ENCODE measurements around the gene TMEM106C. TPM values are rescaled to one million over a fixed set of nuclear protein-coding genes. Genes with fewer than 3 reads are reported as not detected.

The TMEM106C gene
- total RNA-seq, 1 donor from 2014 or later = 30.0 TPM

DNA sequence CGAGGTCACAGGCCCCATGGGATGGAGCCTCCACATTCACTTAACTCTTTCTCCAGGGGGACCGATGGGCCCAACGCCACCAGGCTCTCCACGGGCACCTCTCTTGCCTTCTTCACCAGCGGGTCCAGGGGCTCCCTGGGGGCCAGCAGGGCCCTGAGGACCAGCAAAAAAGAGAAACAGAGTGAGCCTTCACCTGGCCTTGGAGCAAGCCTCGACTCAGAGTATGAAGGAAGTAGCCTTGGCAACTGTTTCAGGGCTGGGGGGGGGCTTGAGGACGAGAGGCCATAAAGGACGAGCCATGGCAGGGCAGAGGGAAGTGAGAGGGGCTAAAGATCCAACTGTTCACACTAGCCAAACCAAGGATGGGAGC lies 22.9 kb downstream of the TMEM106C start:
- Histone ChIP-seq H2AFZ (ENCODE audit: low read depth, low read length) (no peak overlapping the region), H3K36me3 (ENCODE audit: insufficient read depth, low read length) (no peaks in the 10 kb centered on the region), H3K27ac (ENCODE audit: low read depth, low read length) (no peak overlapping the region), H3K27me3 (ENCODE audit: insufficient read depth, low read length) (no peaks in the 10 kb centered on the region), H3K79me2 (ENCODE audit: insufficient read depth, low read length) (no peaks in the 10 kb centered on the region), H3K9ac (ENCODE audit: low read length) (no peak overlapping the region), H3K4me3 (ENCODE audit: insufficient read depth, low read depth, low read length) (no peak overlapping the region), H4K20me1 (ENCODE audit: insufficient read depth, low read length) (no peaks in the 10 kb centered on the region), H3K4me1 (ENCODE audit: insufficient read depth, low read length) (no peaks in the 10 kb centered on the region), H3K9me3 (ENCODE audit: insufficient read depth, low read depth, low read length) (no peaks in the 10 kb centered on the region), H3K4me2 (ENCODE audit: low read length) (no peak overlapping the region)
- no peak for DNase-seq (ENCODE audit: low read depth)
- no peak for FAIRE-seq
- H3K4me3 Mint-ChIP-seq (ENCODE audit: unreplicated experiment) = no peak overlapping the region
- H3K36me3 Mint-ChIP-seq (ENCODE audit: low read depth, unreplicated experiment) = peaks cover 4% of the 10 kb centered on the region
- peaks cover 16% of the 10 kb centered on the region for H3K27me3 Mint-ChIP-seq (ENCODE audit: low read depth, unreplicated experiment)
- H3K9me3 Mint-ChIP-seq (ENCODE audit: unreplicated experiment) = no peaks in the 10 kb centered on the region
- peaks cover 13% of the 10 kb centered on the region for H3K4me1 Mint-ChIP-seq (ENCODE audit: low read depth, unreplicated experiment)
- H3K27ac Mint-ChIP-seq (ENCODE audit: unreplicated experiment) = no peak overlapping the region
- TF ChIP-seq EZH2 (IDR thresholded peaks at IDR 0.05; ENCODE audit: insufficient read depth, low read length) = no peak
- TF ChIP-seq, protein P1, sequence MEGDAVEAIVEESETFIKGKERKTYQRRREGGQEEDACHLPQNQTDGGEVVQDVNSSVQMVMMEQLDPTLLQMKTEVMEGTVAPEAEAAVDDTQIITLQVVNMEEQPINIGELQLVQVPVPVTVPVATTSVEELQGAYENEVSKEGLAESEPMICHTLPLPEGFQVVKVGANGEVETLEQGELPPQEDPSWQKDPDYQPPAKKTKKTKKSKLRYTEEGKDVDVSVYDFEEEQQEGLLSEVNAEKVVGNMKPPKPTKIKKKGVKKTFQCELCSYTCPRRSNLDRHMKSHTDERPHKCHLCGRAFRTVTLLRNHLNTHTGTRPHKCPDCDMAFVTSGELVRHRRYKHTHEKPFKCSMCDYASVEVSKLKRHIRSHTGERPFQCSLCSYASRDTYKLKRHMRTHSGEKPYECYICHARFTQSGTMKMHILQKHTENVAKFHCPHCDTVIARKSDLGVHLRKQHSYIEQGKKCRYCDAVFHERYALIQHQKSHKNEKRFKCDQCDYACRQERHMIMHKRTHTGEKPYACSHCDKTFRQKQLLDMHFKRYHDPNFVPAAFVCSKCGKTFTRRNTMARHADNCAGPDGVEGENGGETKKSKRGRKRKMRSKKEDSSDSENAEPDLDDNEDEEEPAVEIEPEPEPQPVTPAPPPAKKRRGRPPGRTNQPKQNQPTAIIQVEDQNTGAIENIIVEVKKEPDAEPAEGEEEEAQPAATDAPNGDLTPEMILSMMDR (IDR thresholded peaks at IDR 0.05; ENCODE audit: insufficient read depth, low read depth, low read length) = no peak

DNA sequence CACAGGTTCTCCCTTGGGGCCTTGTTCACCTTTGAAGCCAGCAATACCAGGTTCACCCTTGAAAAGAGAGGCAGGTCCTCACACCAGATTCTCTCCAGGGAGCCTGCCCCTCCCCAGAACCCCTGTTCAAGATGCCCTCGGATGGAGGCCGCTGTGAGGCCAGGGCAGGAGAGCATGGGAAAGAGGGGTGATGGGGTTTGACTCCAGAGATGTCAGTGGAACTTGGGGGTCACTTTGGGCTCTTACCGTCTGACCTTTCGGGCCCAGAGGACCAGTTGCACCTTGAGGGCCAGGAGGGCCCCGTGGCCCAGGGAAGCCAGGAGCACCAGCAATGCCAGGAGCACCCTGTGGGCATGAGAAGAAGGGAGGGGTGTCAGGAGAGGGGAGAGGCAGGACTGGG lies 23.4 kb downstream of the TMEM106C start:
- H3K4me3 Mint-ChIP-seq (ENCODE audit: unreplicated experiment) = no peak overlapping the region
- Histone ChIP-seq H3K79me2 (ENCODE audit: insufficient read depth, low read length) (no peaks in the 10 kb centered on the region), H3K4me3 (ENCODE audit: insufficient read depth, low read depth, low read length) (no peak overlapping the region), H2AFZ (ENCODE audit: low read depth, low read length) (no peak overlapping the region), H3K4me1 (ENCODE audit: insufficient read depth, low read length) (no peaks in the 10 kb centered on the region), H3K9me3 (ENCODE audit: insufficient read depth, low read depth, low read length) (no peaks in the 10 kb centered on the region), H3K27me3 (ENCODE audit: insufficient read depth, low read length) (peaks cover 3% of the 10 kb centered on the region), H4K20me1 (ENCODE audit: insufficient read depth, low read length) (no peaks in the 10 kb centered on the region), H3K36me3 (ENCODE audit: insufficient read depth, low read length) (no peaks in the 10 kb centered on the region), H3K27ac (ENCODE audit: low read depth, low read length) (no peak overlapping the region), H3K4me2 (ENCODE audit: low read length) (no peak overlapping the region), H3K9ac (ENCODE audit: low read length) (no peak overlapping the region)
- FAIRE-seq (no peak), DNase-seq (ENCODE audit: low read depth) (no peak)
- TF ChIP-seq, protein P1 (IDR thresholded peaks at IDR 0.05; ENCODE audit: insufficient read depth, low read depth, low read length) = no peak
- no peak for TF ChIP-seq EZH2 (IDR thresholded peaks at IDR 0.05; ENCODE audit: insufficient read depth, low read length)
- H3K4me1 Mint-ChIP-seq (ENCODE audit: low read depth, unreplicated experiment) = peaks cover 13% of the 10 kb centered on the region
- H3K36me3 Mint-ChIP-seq (ENCODE audit: low read depth, unreplicated experiment) = peaks cover 4% of the 10 kb centered on the region
- no peaks in the 10 kb centered on the region for H3K9me3 Mint-ChIP-seq (ENCODE audit: unreplicated experiment)
- no peak overlapping the region for H3K27ac Mint-ChIP-seq (ENCODE audit: unreplicated experiment)
- H3K27me3 Mint-ChIP-seq (ENCODE audit: low read depth, unreplicated experiment) = peaks cover 16% of the 10 kb centered on the region

DNA sequence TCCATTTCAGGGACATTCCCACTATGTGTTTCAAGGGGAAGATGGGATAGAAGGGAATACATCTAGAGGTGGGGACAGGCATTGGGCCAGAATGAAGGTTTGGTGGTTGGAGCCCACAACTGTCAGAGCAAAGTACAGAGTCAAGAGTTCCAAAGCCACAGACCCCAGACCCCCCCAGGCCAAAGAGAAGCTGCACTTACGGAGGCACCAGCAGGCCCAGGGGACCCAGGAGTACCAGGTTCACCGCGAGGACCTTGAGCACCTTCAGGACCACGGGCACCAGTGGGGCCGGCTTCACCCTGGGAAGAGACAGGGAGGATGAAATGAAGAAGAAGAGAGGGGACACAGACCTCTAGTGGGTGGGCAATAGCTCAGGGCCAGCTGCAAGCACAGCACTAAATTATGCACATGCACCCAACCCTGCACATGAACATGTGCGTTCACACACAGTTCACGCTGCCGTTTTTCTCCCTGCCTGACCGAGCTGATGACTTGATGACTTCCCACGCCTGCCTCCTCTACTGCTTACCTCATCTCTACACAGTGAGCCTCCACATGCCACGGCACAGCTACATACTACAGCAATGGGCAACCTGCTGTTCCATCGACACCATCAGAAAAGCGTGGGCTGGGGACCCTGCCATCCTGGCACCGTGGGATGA lies 24.1 kb downstream of the TMEM106C start:
- peak overlapping the region; percentile 23 for H2AFZ ChIP-seq (ENCODE audit: low read depth, low read length)
- no peak overlapping the region for H3K27ac ChIP-seq (ENCODE audit: low read depth, low read length)
- peak overlapping the region; percentile 66 for H3K4me2 ChIP-seq (ENCODE audit: low read length)
- H3K9ac ChIP-seq (ENCODE audit: low read length) = no peak overlapping the region
- peaks cover 10% of the 10 kb centered on the region for H3K27me3 ChIP-seq (ENCODE audit: insufficient read depth, low read length)
- no peaks in the 10 kb centered on the region for H4K20me1 ChIP-seq (ENCODE audit: insufficient read depth, low read length)
- H3K79me2 ChIP-seq (ENCODE audit: insufficient read depth, low read length) = no peaks in the 10 kb centered on the region
- Mint-ChIP-seq H3K27ac (ENCODE audit: unreplicated experiment) (no peak overlapping the region), H3K4me3 (ENCODE audit: unreplicated experiment) (no peak overlapping the region), H3K4me1 (ENCODE audit: low read depth, unreplicated experiment) (peaks cover 13% of the 10 kb centered on the region), H3K27me3 (ENCODE audit: low read depth, unreplicated experiment) (peaks cover 19% of the 10 kb centered on the region), H3K36me3 (ENCODE audit: low read depth, unreplicated experiment) (peaks cover 4% of the 10 kb centered on the region), H3K9me3 (ENCODE audit: unreplicated experiment) (no peaks in the 10 kb centered on the region)
- no peak for FAIRE-seq
- no peaks in the 10 kb centered on the region for H3K4me1 ChIP-seq (ENCODE audit: insufficient read depth, low read length)
- TF ChIP-seq EZH2 (IDR thresholded peaks at IDR 0.05; ENCODE audit: insufficient read depth, low read length) = no peak
- TF ChIP-seq, protein P1 (IDR thresholded peaks at IDR 0.05; ENCODE audit: insufficient read depth, low read depth, low read length) = no peak
- H3K36me3 ChIP-seq (ENCODE audit: insufficient read depth, low read length) = no peaks in the 10 kb centered on the region
- DNase-seq (ENCODE audit: low read depth) = no peak
- no peak overlapping the region for H3K4me3 ChIP-seq (ENCODE audit: insufficient read depth, low read depth, low read length)
- no peaks in the 10 kb centered on the region for H3K9me3 ChIP-seq (ENCODE audit: insufficient read depth, low read depth, low read length)
